HG02884 (cell line): ENCODE measurements around the gene TUBGCP2.
"Not testable (repeated sequence)": the region's sequence is repeated elsewhere in the genome, so short reads cannot be mapped to it uniquely, and the experiment has no call there.

Source experiments
- ATAC-seq: cut with Tn5 transposase; IDR thresholded peaks from one replicate; pipeline ENCODE4 v1.9.1; 2021; ENCODE audit warnings: mild to moderate bottlenecking, moderate library complexity; ENCODE audit not compliant: unreplicated experiment

Gene TUBGCP2

DNA sequence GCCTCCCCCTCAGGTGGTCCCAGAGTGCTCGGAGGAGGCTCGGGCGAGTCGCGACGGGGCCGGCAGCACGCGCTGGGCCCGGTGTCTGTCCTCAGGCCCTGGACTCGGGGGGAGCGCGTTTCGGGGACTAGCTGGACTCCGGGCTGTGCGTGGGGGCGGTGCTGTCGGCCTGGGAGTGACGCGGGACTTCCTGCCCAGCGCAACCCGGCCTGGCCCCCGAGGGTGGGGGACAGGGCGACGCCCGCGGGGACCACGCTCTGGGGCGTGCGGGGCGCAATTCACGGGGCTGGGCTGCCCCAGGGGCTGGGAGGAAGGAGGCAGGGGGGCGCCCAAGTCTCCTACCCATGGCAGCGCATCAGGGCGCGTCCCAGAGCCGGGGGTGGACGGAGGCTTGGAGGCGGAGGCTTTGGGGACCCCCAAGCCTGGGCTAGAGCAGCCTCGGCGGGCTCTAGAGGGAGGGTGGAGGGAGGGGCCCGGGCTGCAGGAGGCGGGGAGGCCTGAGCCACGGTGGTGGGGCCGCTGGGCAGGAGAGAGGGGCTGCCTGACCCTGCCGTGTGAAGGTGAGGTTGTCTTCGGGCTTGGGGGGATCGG lies 73.3 kb downstream of the TUBGCP2 start:
- ATAC-seq, result no peak

DNA sequence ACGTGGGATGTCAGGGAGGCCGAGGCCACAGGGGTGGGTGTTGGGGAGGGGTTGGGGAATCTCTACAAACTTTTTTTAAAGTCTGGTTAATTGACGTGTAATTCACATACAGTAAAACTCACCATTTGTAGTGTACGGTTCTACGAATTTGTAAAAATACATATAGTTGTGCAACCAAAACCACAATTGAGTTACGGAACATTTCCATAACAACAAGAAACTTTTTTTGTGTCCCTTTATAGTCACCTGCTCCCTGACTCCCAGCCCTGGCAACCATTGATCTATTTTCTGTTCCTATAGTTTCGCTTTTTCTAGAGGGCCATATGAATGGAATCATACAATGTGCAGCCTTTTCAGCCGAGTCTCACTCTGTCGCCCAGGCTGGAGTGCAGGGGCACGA lies 73.9 kb downstream of the TUBGCP2 start:
- not testable (repeated sequence) for ATAC-seq

DNA sequence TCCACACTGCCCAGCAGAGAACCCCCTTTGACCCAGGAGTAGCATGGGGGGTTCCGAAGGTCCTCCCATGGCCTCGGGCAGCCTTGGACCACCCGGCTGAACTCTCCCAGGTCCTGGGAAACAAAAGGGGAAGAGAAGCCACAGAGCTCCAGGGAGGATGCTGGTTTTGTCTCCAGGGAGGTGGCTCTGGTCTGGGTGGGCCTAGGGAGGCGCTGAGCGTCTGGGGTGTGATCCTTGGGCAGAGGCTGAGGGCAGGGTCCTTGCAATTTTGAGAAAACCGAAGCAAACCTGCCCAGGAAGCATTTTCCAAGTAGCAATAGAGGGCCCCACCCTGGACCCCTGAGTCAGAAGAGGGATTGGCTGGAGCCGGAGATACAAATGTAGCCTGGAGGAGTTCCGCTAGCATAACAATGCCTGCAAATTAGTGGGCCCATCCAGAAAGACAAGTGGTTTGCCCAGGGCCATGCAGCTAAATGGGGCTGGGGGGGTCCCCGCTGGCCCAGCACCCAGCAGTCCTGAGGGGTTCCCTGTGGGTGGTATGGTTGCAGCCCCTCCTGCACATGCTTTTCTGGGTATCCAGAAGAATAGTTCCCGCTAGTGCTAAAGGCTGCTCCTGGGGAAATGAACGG lies 76.6 kb downstream of the TUBGCP2 start:
- ATAC-seq, result no peak

DNA sequence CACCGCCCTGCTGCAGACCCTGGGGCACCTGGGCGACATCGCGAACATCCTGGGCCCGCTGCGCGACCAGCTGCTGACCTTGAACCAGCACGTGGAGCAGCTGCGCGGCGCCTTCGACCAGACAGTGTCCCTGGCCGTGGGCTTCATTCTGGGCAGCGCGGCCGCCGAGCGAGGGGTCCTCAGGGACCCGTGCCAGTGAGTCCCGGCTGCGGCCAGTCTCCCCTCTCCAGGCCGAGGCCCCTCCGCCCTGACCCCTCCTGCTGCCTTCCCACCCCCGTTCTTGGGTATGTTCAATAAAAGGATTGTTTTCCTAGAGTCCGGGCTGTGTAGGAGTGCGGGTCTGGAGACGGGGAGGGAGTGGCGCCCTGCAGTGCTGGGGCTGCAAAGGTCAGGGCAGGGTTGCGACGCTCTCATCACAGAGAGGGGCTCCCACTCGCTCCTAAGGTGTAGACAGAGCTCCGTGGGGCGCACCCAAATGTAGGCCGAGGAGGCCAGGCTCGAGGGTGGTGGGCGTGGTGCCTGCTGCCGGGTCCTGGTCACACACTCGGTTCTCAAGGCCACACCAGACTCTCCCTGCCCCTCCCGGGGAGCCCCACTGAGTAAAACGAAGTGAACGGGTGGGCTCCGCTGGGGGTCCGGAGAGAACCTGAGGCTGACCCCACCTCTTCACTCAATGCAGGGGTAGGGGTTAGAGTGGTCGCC lies 77.3 kb downstream of the TUBGCP2 start:
- ATAC-seq, result no peak

DNA sequence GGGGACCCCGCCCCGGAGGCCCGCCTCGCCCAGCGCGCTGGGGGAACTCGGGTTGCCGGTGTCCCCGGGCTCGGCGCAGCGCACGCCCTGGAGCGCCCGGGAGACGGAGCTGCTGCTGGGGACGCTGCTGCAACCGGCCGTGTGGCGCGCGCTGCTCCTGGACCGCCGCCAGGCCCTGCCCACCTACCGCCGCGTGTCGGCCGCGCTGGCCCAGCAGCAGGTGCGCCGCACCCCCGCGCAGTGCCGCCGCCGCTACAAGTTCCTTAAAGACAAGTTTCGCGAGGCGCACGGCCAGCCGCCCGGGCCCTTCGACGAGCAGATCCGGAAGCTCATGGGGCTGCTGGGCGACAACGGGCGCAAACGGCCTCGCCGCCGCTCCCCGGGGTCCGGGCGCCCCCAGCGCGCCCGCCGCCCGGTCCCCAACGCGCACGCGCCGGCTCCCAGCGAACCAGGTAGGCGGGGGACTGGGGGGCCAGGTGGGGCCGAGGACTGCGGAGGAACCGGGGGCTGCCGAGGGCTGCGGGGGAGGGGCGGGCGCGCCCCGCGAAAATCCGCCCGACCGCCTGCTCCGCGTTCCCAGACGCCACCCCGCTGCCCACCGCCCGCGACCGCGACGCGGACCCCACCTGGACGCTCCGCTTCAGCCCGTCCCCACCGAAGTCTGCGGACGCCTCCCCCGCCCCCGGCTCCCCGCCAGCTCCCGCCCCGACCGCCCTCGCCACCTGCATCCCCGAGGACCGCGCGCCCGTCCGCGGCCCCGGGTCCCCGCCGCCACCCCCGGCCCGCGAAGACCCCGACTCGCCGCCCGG lies 78.1 kb downstream of the TUBGCP2 start:
- no peak for ATAC-seq

DNA sequence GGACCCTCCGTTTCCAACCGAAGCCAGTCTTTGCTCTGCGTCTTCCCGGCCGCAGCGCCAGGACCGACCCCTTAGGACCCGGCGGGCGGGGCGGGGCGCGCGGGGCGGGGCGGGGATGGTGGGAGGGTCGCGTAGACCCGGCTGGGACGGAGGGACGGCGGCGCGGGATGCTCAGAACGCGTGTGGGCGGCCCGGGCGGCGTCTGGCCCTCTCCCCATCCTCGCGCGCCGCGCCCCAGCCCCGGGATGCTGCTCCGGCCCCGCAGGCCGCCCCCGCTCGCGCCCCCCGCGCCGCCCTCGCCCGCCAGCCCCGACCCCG lies 78.7 kb downstream of the TUBGCP2 start, which contains the start of gene UTF1:
TSS of gene UTF1 (plus strand) at position 174 of the 318 bp plus-strand sequence. CDS start at position 246, 72 bp downstream.
- ATAC-seq, result no peak

DNA sequence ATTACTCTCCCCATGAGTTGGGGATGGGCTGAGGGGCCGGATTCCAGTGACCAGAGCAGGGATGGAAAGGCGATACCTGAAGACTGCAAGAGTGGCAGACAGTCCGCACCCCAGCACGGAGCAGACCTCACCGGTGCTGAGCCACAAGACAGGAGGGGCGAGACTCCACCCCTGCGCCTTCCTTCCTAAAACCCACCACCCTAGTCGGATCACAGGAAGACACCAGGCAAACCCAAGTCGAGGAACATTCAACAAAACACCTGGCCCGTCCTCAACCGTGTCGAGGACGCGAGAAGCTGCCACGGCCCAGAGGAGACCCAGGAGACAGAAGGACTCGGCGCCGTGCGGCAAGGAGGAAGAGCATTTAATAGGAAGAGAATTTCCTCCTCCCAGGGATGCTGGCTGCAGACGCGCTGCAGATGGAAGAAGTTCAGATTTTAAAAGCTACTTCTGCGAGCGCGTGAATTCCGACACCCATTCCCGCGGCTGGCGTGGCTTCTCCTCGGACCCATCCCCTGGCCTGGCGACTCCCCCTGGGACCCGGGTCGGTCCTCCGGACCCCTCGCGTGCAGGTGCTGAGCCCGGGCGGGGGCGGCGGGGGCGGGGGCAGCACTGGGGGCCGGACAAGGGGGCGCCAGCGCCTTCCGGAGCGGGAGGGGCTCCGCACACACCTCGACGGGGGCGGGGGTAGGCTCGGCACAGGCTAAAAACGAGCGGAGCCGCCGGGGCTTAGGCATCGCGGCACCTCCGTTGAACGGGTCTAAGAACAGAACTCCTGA lies 79.2 kb downstream of the TUBGCP2 start:
- ATAC-seq, result no peak
